HEK293 (cell line): Measurements from ENCODE around the gene ASXL1.

Experiments used
- REPIN1 ChIP-seq: fragments of 450-650 bp; formaldehyde crosslinking; IDR thresholded peaks from 2 replicates; pipeline ENCODE4 v1.5.1; 2017; ENCODE audit warnings: missing biosample characterization, missing genetic modification characterization, low read depth
- TF ChIP-seq, protein P1 (sequence below): fragments of 450-650 bp; formaldehyde crosslinking; IDR thresholded peaks from 2 replicates; pipeline ENCODE4 v1.5.1; 2016; ENCODE audit warnings: missing biosample characterization, missing genetic modification characterization

DNA sequence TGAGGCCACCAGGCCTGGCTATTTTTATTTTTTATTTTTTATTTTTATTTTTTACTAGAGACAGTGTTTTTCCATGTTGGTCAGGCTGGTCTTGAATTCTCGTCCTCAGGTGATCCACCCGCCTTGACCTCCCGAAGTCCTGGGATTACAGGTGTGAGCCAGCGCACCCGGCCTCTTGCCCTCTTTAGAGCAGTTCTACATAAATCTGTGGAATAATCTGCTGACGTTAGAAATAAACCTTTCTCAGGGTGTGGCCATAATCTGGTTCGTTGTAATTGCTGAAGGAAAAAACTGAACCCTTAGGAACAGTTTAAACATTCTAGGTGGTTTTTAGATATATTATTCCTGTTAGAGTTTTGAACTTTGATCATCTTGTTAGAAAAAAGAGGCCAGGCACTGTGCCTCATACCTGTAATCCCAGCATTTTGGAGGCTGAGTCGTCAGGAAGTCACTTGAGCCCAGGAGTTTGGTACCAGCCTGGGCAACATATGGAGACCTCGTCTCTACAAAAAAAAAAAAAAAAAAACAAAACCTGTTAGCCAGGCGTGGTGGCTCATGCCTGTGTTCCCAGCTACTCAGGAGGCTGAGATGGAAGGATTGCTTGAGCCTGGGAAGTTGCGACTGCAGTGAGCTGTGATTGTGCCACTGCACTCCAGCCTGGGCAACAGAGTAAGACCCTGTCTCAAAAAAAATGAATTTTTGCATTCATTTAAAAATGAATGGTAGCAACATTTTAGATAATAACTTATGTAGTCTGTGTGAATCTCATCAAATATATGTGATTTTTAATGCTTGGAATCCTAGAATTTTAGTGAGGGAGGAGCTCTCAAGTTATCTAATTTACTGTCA is 24.2 kb downstream of the ASXL1 start:
- TF ChIP-seq, protein P1, sequence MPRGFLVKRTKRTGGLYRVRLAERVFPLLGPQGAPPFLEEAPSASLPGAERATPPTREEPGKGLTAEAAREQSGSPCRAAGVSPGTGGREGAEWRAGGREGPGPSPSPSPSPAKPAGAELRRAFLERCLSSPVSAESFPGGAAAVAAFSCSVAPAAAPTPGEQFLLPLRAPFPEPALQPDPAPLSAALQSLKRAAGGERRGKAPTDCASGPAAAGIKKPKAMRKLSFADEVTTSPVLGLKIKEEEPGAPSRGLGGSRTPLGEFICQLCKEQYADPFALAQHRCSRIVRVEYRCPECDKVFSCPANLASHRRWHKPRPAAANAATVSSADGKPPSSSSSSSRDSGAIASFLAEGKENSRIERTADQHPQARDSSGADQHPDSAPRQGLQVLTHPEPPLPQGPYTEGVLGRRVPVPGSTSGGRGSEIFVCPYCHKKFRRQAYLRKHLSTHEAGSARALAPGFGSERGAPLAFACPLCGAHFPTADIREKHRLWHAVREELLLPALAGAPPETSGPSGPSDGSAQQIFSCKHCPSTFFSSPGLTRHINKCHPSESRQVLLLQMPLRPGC, result no peak
- TF ChIP-seq REPIN1 (tag by site-specific recombination), result no peak
